ENCODE data around the gene SHROOM3. TPM values are rescaled to one million over a fixed set of nuclear protein-coding genes. Genes with fewer than 3 reads are reported as not detected.

SHROOM3 gene
- polyA plus RNA-seq, 1 donor from 2014 or later: 2.7 TPM

GRCh38 chr4:76679691-76680090 lies 244.7 kb downstream of the SHROOM3 start:
- Histone ChIP-seq H3K4me3 (ENCODE audit: low read length) (no peak overlapping the region), H3K27me3 (ENCODE audit: insufficient read depth, low read depth, low read length) (no peaks in the 10 kb centered on the region), H3K79me2 (replicated peaks; ENCODE audit: insufficient read depth, low read length) (no peaks in the 10 kb centered on the region), H3K27ac (ENCODE audit: low read length) (peak overlapping the region; percentile 21), H3K4me2 (ENCODE audit: low read length) (no peak overlapping the region), H2AFZ (ENCODE audit: low read depth, low read length) (no peak overlapping the region), H3K9me2 (ENCODE audit: insufficient read depth, low read length) (no peaks in the 10 kb centered on the region), H3F3A (ENCODE audit: insufficient read depth, low read length, poor library complexity, severe bottlenecking) (no peaks in the 10 kb centered on the region), H3K9ac (ENCODE audit: low read length) (no peak overlapping the region), H3K9me3 (ENCODE audit: low read length) (no peaks in the 10 kb centered on the region), H4K20me1 (ENCODE audit: insufficient read depth) (no peaks in the 10 kb centered on the region), H3K36me3 (ENCODE audit: insufficient read depth, low read length) (no peaks in the 10 kb centered on the region)
- TF ChIP-seq TAF1 (IDR thresholded peaks at IDR 0.05; ENCODE audit: low read depth): no peak
- TF ChIP-seq, protein P1, sequence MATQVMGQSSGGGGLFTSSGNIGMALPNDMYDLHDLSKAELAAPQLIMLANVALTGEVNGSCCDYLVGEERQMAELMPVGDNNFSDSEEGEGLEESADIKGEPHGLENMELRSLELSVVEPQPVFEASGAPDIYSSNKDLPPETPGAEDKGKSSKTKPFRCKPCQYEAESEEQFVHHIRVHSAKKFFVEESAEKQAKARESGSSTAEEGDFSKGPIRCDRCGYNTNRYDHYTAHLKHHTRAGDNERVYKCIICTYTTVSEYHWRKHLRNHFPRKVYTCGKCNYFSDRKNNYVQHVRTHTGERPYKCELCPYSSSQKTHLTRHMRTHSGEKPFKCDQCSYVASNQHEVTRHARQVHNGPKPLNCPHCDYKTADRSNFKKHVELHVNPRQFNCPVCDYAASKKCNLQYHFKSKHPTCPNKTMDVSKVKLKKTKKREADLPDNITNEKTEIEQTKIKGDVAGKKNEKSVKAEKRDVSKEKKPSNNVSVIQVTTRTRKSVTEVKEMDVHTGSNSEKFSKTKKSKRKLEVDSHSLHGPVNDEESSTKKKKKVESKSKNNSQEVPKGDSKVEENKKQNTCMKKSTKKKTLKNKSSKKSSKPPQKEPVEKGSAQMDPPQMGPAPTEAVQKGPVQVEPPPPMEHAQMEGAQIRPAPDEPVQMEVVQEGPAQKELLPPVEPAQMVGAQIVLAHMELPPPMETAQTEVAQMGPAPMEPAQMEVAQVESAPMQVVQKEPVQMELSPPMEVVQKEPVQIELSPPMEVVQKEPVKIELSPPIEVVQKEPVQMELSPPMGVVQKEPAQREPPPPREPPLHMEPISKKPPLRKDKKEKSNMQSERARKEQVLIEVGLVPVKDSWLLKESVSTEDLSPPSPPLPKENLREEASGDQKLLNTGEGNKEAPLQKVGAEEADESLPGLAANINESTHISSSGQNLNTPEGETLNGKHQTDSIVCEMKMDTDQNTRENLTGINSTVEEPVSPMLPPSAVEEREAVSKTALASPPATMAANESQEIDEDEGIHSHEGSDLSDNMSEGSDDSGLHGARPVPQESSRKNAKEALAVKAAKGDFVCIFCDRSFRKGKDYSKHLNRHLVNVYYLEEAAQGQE (IDR thresholded peaks at IDR 0.05; ENCODE audit: borderline replicate concordance): no peak
- TF ChIP-seq EP300 (conservative IDR thresholded peaks at IDR 0.05; ENCODE audit: poor library complexity, severe bottlenecking): peak; percentile 88

DNA sequence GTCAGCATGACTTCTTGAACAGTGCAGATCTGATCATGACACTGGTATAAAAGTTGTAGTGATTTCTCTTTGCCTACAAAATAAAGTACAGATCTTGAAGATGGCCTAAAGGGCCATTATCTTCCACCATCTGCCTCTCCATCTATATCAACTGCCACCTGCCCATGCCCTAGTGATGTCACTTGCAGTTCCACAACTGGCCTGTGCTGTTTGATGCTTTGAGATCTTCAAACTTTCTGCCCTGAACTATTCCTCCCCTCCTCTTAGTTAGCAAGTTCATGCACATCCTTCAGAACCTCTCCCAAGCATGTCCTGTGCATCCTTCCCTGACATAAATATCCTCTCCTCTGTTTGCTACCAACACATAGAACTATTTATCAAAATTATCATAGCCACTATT lies 245.9 kb downstream of the SHROOM3 start:
- H3K27me3 ChIP-seq (ENCODE audit: insufficient read depth, low read depth, low read length): no peaks in the 10 kb centered on the region
- H3F3A ChIP-seq (ENCODE audit: insufficient read depth, low read length, poor library complexity, severe bottlenecking): no peaks in the 10 kb centered on the region
- H3K4me3 ChIP-seq (ENCODE audit: low read length): no peak overlapping the region
- H2AFZ ChIP-seq (ENCODE audit: low read depth, low read length): no peak overlapping the region
- H3K36me3 ChIP-seq (ENCODE audit: insufficient read depth, low read length): no peaks in the 10 kb centered on the region
- no peak for TF ChIP-seq POLR2AphosphoS5 (IDR thresholded peaks at IDR 0.05)
- TF ChIP-seq, protein P1 (IDR thresholded peaks at IDR 0.05; ENCODE audit: borderline replicate concordance): no peak
- no peak for TF ChIP-seq EP300 (conservative IDR thresholded peaks at IDR 0.05; ENCODE audit: poor library complexity, severe bottlenecking)
- H3K9ac ChIP-seq (ENCODE audit: low read length): no peak overlapping the region
- H4K20me1 ChIP-seq (ENCODE audit: insufficient read depth): no peaks in the 10 kb centered on the region
- no peak overlapping the region for H3K4me2 ChIP-seq (ENCODE audit: low read length)
- H3K9me2 ChIP-seq (ENCODE audit: insufficient read depth, low read length): no peaks in the 10 kb centered on the region
- no peaks in the 10 kb centered on the region for H3K79me2 ChIP-seq (replicated peaks; ENCODE audit: insufficient read depth, low read length)
- no peak overlapping the region for H3K27ac ChIP-seq (ENCODE audit: low read length)
- no peaks in the 10 kb centered on the region for H3K9me3 ChIP-seq (ENCODE audit: low read length)

GRCh38 chr4:76681996-76682395 lies 247.0 kb downstream of the SHROOM3 start:
- no peaks in the 10 kb centered on the region for H3K9me2 ChIP-seq (ENCODE audit: insufficient read depth, low read length)

More at GRCh38 chr4:76681996-76682395, 247.0 kb downstream of the SHROOM3 start:
- Histone ChIP-seq H3F3A (ENCODE audit: insufficient read depth, low read length, poor library complexity, severe bottlenecking) (no peaks in the 10 kb centered on the region), H3K27me3 (ENCODE audit: insufficient read depth, low read depth, low read length) (no peaks in the 10 kb centered on the region), H3K27ac (ENCODE audit: low read length) (no peak overlapping the region), H3K4me2 (ENCODE audit: low read length) (no peak overlapping the region), H3K9ac (ENCODE audit: low read length) (no peak overlapping the region), H3K4me3 (ENCODE audit: low read length) (no peak overlapping the region), H3K9me3 (ENCODE audit: low read length) (no peaks in the 10 kb centered on the region), H2AFZ (ENCODE audit: low read depth, low read length) (no peak overlapping the region), H3K79me2 (replicated peaks; ENCODE audit: insufficient read depth, low read length) (peaks cover 7% of the 10 kb centered on the region), H4K20me1 (ENCODE audit: insufficient read depth) (no peaks in the 10 kb centered on the region), H3K36me3 (ENCODE audit: insufficient read depth, low read length) (no peaks in the 10 kb centered on the region)
- TF ChIP-seq SMC3 (conservative IDR thresholded peaks at IDR 0.05; ENCODE audit: poor library complexity) (no peak), CTCF (IDR thresholded peaks at IDR 0.05; ENCODE audit: poor library complexity, severe bottlenecking) (no peak), RAD21 (conservative IDR thresholded peaks at IDR 0.05) (no peak), POLR2AphosphoS5 (IDR thresholded peaks at IDR 0.05) (no peak), EZH2 (IDR thresholded peaks at IDR 0.05; ENCODE audit: borderline replicate concordance, insufficient read depth, low read length, poor library complexity, severe bottlenecking) (no peak), TAF1 (IDR thresholded peaks at IDR 0.05; ENCODE audit: low read depth) (no peak), MXI1 (conservative IDR thresholded peaks at IDR 0.05; ENCODE audit: poor library complexity, severe bottlenecking) (no peak), EP300 (conservative IDR thresholded peaks at IDR 0.05; ENCODE audit: poor library complexity, severe bottlenecking) (no peak)
- TF ChIP-seq, protein P1 (IDR thresholded peaks at IDR 0.05; ENCODE audit: borderline replicate concordance): no peak

All from neural cell (in vitro differentiated cells).